ENCODE results near the gene GAB2. TPM values are rescaled to one million over a fixed set of nuclear protein-coding genes. Genes with fewer than 3 reads are reported as not detected.

GAB2 gene
- total and polyA plus RNA-seq, 2 of the 13 experiments (the other 11 are each of a cell fraction or from before 2014, with no cell fraction given) = 4.1 to 8.6 TPM

DNA sequence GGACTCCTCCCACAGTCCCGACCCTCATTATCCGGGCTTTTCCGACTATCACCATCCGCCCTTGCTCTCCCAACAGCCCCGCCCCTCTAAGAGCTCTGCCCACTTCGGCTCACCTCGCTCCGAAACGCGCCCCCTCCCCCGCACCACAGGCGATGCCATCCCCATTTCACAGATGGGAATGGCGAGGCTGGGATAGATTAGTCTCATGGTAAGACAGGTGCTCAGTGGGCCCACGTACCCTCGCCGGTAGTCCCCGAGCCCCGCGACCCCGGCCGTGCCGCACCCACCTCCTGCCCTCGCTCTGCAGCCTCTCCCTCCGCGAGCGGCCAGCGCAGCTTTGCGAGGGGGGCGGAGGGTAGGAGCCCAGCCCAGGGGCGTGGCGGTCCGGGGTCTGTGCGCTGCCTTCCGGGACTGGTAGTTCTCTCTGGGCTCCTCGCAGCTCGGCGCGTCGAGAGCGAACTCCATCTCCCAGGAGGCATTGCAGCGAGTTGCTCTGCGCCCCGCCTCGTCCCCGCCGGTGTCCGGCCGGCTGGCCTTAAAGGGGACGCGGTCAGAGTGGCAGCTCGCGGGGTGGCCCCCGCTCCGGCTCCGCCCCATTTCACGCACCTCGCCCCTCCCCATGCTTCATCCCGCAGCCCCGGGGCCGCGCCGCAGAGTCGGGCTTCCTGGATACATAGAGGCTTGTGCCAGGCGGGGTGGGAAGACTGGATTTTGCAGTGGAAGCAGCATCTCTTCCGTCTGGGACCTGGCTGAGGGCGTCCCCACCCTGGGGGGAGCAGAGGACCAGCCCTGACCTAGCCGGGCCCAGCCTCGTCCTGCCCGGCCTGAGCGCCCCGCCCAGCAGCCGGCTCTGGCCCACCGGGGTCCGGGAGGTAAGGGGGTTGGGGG lies 229.1 kb downstream of the GAB2 start, which contains the start of the genes KCTD21 and USP35 (continued):
- TF ChIP-seq, protein P1, sequence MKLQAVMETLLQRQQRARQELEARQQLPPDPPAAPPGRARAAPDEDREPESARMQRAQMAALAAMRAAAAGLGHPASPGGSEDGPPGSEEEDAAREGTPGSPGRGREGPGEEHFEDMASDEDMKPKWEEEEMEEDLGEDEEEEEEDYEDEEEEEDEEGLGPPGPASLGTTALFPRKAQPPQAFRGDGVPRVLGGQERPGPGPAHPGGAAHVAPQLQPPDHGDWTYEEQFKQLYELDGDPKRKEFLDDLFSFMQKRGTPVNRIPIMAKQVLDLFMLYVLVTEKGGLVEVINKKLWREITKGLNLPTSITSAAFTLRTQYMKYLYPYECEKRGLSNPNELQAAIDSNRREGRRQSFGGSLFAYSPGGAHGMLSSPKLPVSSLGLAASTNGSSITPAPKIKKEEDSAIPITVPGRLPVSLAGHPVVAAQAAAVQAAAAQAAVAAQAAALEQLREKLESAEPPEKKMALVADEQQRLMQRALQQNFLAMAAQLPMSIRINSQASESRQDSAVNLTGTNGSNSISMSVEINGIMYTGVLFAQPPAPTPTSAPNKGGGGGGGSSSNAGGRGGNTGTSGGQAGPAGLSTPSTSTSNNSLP (IDR thresholded peaks at IDR 0.05; ENCODE audit: low read depth, low read length) = no peak; the same call in 1 of the 2 replicates
- TF ChIP-seq, protein P2, sequence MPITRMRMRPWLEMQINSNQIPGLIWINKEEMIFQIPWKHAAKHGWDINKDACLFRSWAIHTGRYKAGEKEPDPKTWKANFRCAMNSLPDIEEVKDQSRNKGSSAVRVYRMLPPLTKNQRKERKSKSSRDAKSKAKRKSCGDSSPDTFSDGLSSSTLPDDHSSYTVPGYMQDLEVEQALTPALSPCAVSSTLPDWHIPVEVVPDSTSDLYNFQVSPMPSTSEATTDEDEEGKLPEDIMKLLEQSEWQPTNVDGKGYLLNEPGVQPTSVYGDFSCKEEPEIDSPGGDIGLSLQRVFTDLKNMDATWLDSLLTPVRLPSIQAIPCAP (CRISPR knock-in tag; IDR thresholded peaks at IDR 0.05; ENCODE audit: low read depth) = no peak; the same call in 1 of the 2 replicates
- TF ChIP-seq, protein P3, sequence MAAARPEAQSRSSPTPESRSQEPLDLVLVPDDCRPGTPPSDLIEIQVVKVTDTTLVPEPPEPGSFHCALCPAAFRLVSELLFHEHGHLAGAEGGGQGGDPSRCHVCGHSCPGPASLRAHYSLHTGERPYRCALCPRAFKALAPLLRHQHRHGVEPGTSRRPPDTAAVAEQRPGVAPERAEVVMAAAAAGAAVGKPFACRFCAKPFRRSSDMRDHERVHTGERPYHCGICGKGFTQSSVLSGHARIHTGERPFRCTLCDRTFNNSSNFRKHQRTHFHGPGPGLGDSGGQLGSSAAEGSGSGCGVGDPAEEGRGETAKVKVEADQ (CRISPR knock-in tag; IDR thresholded peaks at IDR 0.05; ENCODE audit: borderline replicate concordance) = peak; percentile 75; the same call in 1 of the 2 replicates
- TF ChIP-seq DNMT1 (CRISPR knock-in tag; IDR thresholded peaks at IDR 0.05) (peak; percentile 19; the same call in 1 of the 2 replicates), REL (CRISPR knock-in tag; conservative IDR thresholded peaks at IDR 0.05) (peak; percentile 68; the same call in 1 of the 2 replicates), RARG (CRISPR knock-in tag; IDR thresholded peaks at IDR 0.05; ENCODE audit: low read depth) (no peak), RFX5 (IDR thresholded peaks at IDR 0.05; ENCODE audit: low read depth, low read length) (no peak), REXO4 (CRISPR knock-in tag; IDR thresholded peaks at IDR 0.05; ENCODE audit: borderline replicate concordance) (no peak), ZMYM2 (CRISPR knock-in tag; IDR thresholded peaks at IDR 0.05) (peak; percentile 98), ZC3H4 (CRISPR knock-in tag; IDR thresholded peaks at IDR 0.05; ENCODE audit: borderline replicate concordance) (no peak), ZNF660 (CRISPR knock-in tag; IDR thresholded peaks at IDR 0.05; ENCODE audit: borderline replicate concordance, low read depth) (no peak), HCFC1 (IDR thresholded peaks at IDR 0.05; ENCODE audit: low read depth, low read length) (peak; percentile 94)
- TF ChIP-seq, protein P4, sequence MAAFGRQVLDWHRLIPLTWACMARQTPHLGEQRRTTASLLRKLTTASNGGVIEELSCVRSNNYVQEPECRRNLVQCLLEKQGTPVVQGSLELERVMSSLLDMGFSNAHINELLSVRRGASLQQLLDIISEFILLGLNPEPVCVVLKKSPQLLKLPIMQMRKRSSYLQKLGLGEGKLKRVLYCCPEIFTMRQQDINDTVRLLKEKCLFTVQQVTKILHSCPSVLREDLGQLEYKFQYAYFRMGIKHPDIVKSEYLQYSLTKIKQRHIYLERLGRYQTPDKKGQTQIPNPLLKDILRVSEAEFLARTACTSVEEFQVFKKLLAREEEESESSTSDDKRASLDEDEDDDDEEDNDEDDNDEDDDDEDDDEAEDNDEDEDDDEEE (CRISPR knock-in tag; IDR thresholded peaks at IDR 0.05) = no peak
- TF ChIP-seq, protein P5, sequence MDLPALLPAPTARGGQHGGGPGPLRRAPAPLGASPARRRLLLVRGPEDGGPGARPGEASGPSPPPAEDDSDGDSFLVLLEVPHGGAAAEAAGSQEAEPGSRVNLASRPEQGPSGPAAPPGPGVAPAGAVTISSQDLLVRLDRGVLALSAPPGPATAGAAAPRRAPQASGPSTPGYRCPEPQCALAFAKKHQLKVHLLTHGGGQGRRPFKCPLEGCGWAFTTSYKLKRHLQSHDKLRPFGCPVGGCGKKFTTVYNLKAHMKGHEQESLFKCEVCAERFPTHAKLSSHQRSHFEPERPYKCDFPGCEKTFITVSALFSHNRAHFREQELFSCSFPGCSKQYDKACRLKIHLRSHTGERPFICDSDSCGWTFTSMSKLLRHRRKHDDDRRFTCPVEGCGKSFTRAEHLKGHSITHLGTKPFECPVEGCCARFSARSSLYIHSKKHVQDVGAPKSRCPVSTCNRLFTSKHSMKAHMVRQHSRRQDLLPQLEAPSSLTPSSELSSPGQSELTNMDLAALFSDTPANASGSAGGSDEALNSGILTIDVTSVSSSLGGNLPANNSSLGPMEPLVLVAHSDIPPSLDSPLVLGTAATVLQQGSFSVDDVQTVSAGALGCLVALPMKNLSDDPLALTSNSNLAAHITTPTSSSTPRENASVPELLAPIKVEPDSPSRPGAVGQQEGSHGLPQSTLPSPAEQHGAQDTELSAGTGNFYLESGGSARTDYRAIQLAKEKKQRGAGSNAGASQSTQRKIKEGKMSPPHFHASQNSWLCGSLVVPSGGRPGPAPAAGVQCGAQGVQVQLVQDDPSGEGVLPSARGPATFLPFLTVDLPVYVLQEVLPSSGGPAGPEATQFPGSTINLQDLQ (CRISPR knock-in tag; IDR thresholded peaks at IDR 0.05) = no peak
- TF ChIP-seq, protein P6, sequence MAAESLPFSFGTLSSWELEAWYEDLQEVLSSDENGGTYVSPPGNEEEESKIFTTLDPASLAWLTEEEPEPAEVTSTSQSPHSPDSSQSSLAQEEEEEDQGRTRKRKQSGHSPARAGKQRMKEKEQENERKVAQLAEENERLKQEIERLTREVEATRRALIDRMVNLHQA (CRISPR knock-in tag; IDR thresholded peaks at IDR 0.05) = no peak
- TF ChIP-seq, protein P7, sequence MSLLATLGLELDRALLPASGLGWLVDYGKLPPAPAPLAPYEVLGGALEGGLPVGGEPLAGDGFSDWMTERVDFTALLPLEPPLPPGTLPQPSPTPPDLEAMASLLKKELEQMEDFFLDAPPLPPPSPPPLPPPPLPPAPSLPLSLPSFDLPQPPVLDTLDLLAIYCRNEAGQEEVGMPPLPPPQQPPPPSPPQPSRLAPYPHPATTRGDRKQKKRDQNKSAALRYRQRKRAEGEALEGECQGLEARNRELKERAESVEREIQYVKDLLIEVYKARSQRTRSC (CRISPR knock-in tag; IDR thresholded peaks at IDR 0.05; ENCODE audit: low read depth) = no peak; the same call in 1 of the 2 replicates
